Measurements from ENCODE around the gene RBM19.

RBM19 gene

GRCh38 chr12:113895176-113895575 is 70.9 kb downstream of the RBM19 start:
- Histone ChIP-seq H3K4me3 (ENCODE audit: low read length) (no peak overlapping the region), H3K4me1 (ENCODE audit: insufficient read depth, low read length) (peaks cover 8% of the 10 kb centered on the region; the same call in 1 of the 2 replicates), H3K9ac (ENCODE audit: low read depth, low read length) (no peak overlapping the region), H3K27ac (ENCODE audit: low read length) (no peak overlapping the region), H3K27me3 (ENCODE audit: insufficient read depth, low read length) (no peaks in the 10 kb centered on the region), H3K36me3 (ENCODE audit: insufficient read depth, low read depth, low read length) (0 out of 2 replicates have a peak, but pooled peaks cover 4% of the 10 kb centered on the region), H3K9me3 (ENCODE audit: insufficient read depth, low read depth, low read length) (no peaks in the 10 kb centered on the region)

- Histone ChIP-seq H3K36me3 (ENCODE audit: insufficient read depth, low read depth, low read length) (0 out of 2 replicates have a peak, but pooled peaks cover 4% of the 10 kb centered on the region), H3K4me1 (ENCODE audit: insufficient read depth, low read length) (peaks cover 11% of the 10 kb centered on the region), H3K9me3 (ENCODE audit: insufficient read depth, low read depth, low read length) (no peaks in the 10 kb centered on the region), H3K27ac (ENCODE audit: low read length) (no peak overlapping the region), H3K9ac (ENCODE audit: low read depth, low read length) (no peak overlapping the region), H3K4me3 (ENCODE audit: low read length) (no peak overlapping the region), H3K27me3 (ENCODE audit: insufficient read depth, low read length) (no peaks in the 10 kb centered on the region)
Observed at GRCh38 chr12:113894697-113895096, 71.4 kb downstream of the RBM19 start.

GRCh38 chr12:113893221-113893620 is 72.9 kb downstream of the RBM19 start:
- Histone ChIP-seq H3K9ac (ENCODE audit: low read depth, low read length) (no peak overlapping the region), H3K4me3 (ENCODE audit: low read length) (no peak overlapping the region)

GRCh38 chr12:113892556-113892955 is 73.6 kb downstream of the RBM19 start:
- Histone ChIP-seq H3K27me3 (ENCODE audit: insufficient read depth, low read length) (no peaks in the 10 kb centered on the region), H3K4me3 (ENCODE audit: low read length) (no peak overlapping the region), H3K9ac (ENCODE audit: low read depth, low read length) (no peak overlapping the region), H3K4me1 (ENCODE audit: insufficient read depth, low read length) (peaks cover 8% of the 10 kb centered on the region), H3K9me3 (ENCODE audit: insufficient read depth, low read depth, low read length) (no peaks in the 10 kb centered on the region), H3K36me3 (ENCODE audit: insufficient read depth, low read depth, low read length) (0 out of 2 replicates have a peak, but pooled peaks cover 4% of the 10 kb centered on the region), H3K27ac (ENCODE audit: low read length) (no peak overlapping the region)

More at GRCh38 chr12:113893221-113893620, 72.9 kb downstream of the RBM19 start:
- Histone ChIP-seq H3K27me3 (ENCODE audit: insufficient read depth, low read length) (no peaks in the 10 kb centered on the region), H3K27ac (ENCODE audit: low read length) (no peak overlapping the region), H3K9me3 (ENCODE audit: insufficient read depth, low read depth, low read length) (no peaks in the 10 kb centered on the region), H3K36me3 (ENCODE audit: insufficient read depth, low read depth, low read length) (0 out of 2 replicates have a peak, but pooled peaks cover 4% of the 10 kb centered on the region), H3K4me1 (ENCODE audit: insufficient read depth, low read length) (peaks cover 8% of the 10 kb centered on the region)

GRCh38 chr12:113891739-113892520 is 74.2 kb downstream of the RBM19 start:
- H3K27ac ChIP-seq (ENCODE audit: low read length), result no peak overlapping the region
- no peaks in the 10 kb centered on the region for H3K9me3 ChIP-seq (ENCODE audit: insufficient read depth, low read depth, low read length)
- peaks cover 8% of the 10 kb centered on the region for H3K4me1 ChIP-seq (ENCODE audit: insufficient read depth, low read length)

GRCh38 chr12:113891167-113891692 is 74.9 kb downstream of the RBM19 start:
- Histone ChIP-seq H3K27ac (ENCODE audit: low read length) (no peak overlapping the region), H3K36me3 (ENCODE audit: insufficient read depth, low read depth, low read length) (peaks cover 9% of the 10 kb centered on the region), H3K4me1 (ENCODE audit: insufficient read depth, low read length) (peaks cover 8% of the 10 kb centered on the region), H3K4me3 (ENCODE audit: low read length) (no peak overlapping the region), H3K9me3 (ENCODE audit: insufficient read depth, low read depth, low read length) (no peaks in the 10 kb centered on the region), H3K9ac (ENCODE audit: low read depth, low read length) (no peak overlapping the region), H3K27me3 (ENCODE audit: insufficient read depth, low read length) (no peaks in the 10 kb centered on the region)

More at GRCh38 chr12:113891739-113892520, 74.2 kb downstream of the RBM19 start:
- Histone ChIP-seq H3K27me3 (ENCODE audit: insufficient read depth, low read length) (no peaks in the 10 kb centered on the region), H3K4me3 (ENCODE audit: low read length) (no peak overlapping the region), H3K9ac (ENCODE audit: low read depth, low read length) (no peak overlapping the region), H3K36me3 (ENCODE audit: insufficient read depth, low read depth, low read length) (0 out of 2 replicates have a peak, but pooled peaks cover 4% of the 10 kb centered on the region)

GRCh38 chr12:113889891-113890581 is 76.1 kb downstream of the RBM19 start:
- Histone ChIP-seq H3K9ac (ENCODE audit: low read depth, low read length) (no peak overlapping the region; the same call in 1 of the 2 replicates), H3K9me3 (ENCODE audit: insufficient read depth, low read depth, low read length) (no peaks in the 10 kb centered on the region), H3K4me1 (ENCODE audit: insufficient read depth, low read length) (peaks cover 6% of the 10 kb centered on the region), H3K4me3 (ENCODE audit: low read length) (no peak overlapping the region), H3K27me3 (ENCODE audit: insufficient read depth, low read length) (no peaks in the 10 kb centered on the region), H3K27ac (ENCODE audit: low read length) (no peak overlapping the region), H3K36me3 (ENCODE audit: insufficient read depth, low read depth, low read length) (peaks cover 9% of the 10 kb centered on the region)

GRCh38 chr12:113889076-113889475 is 77.0 kb downstream of the RBM19 start:
- H3K36me3 ChIP-seq (ENCODE audit: insufficient read depth, low read depth, low read length), result peaks cover 9% of the 10 kb centered on the region
- H3K9me3 ChIP-seq (ENCODE audit: insufficient read depth, low read depth, low read length), result no peaks in the 10 kb centered on the region
- peaks cover 6% of the 10 kb centered on the region for H3K4me1 ChIP-seq (ENCODE audit: insufficient read depth, low read length)
- no peaks in the 10 kb centered on the region for H3K27me3 ChIP-seq (ENCODE audit: insufficient read depth, low read length)
- no peak overlapping the region for H3K9ac ChIP-seq (ENCODE audit: low read depth, low read length)
- no peak overlapping the region for H3K4me3 ChIP-seq (ENCODE audit: low read length)
- no peak overlapping the region for H3K27ac ChIP-seq (ENCODE audit: low read length)

- Histone ChIP-seq H3K9ac (ENCODE audit: low read depth, low read length) (no peak overlapping the region), H3K9me3 (ENCODE audit: insufficient read depth, low read depth, low read length) (no peaks in the 10 kb centered on the region), H3K27me3 (ENCODE audit: insufficient read depth, low read length) (no peaks in the 10 kb centered on the region), H3K36me3 (ENCODE audit: insufficient read depth, low read depth, low read length) (peaks cover 5% of the 10 kb centered on the region), H3K4me1 (ENCODE audit: insufficient read depth, low read length) (peaks cover 6% of the 10 kb centered on the region), H3K4me3 (ENCODE audit: low read length) (no peak overlapping the region), H3K27ac (ENCODE audit: low read length) (no peak overlapping the region)
Observed at GRCh38 chr12:113888435-113888834, 77.7 kb downstream of the RBM19 start.

- H3K27ac ChIP-seq (ENCODE audit: low read length), result no peak overlapping the region
- H3K9ac ChIP-seq (ENCODE audit: low read depth, low read length), result no peak overlapping the region
- peaks cover 6% of the 10 kb centered on the region for H3K4me1 ChIP-seq (ENCODE audit: insufficient read depth, low read length)
- no peaks in the 10 kb centered on the region for H3K9me3 ChIP-seq (ENCODE audit: insufficient read depth, low read depth, low read length)
- H3K4me3 ChIP-seq (ENCODE audit: low read length), result no peak overlapping the region
- peaks cover 5% of the 10 kb centered on the region for H3K36me3 ChIP-seq (ENCODE audit: insufficient read depth, low read depth, low read length)
- no peaks in the 10 kb centered on the region for H3K27me3 ChIP-seq (ENCODE audit: insufficient read depth, low read length)
Observed at GRCh38 chr12:113887906-113888305, 78.2 kb downstream of the RBM19 start.

- no peak overlapping the region for H3K27ac ChIP-seq (ENCODE audit: low read length)
- no peak overlapping the region for H3K4me3 ChIP-seq (ENCODE audit: low read length)
- H3K27me3 ChIP-seq (ENCODE audit: insufficient read depth, low read length), result no peaks in the 10 kb centered on the region
- H3K9ac ChIP-seq (ENCODE audit: low read depth, low read length), result no peak overlapping the region
- peaks cover 5% of the 10 kb centered on the region for H3K36me3 ChIP-seq (ENCODE audit: insufficient read depth, low read depth, low read length)
- H3K4me1 ChIP-seq (ENCODE audit: insufficient read depth, low read length), result peaks cover 6% of the 10 kb centered on the region
- no peaks in the 10 kb centered on the region for H3K9me3 ChIP-seq (ENCODE audit: insufficient read depth, low read depth, low read length)
Observed at GRCh38 chr12:113886721-113887120, 79.4 kb downstream of the RBM19 start.
